WI38 (cell line): ENCODE measurements around the gene TSHZ2.

ENCODE experiments used
- H3K4me3 ChIP-seq: 2 replicates; pipeline ENCODE4 v1.5.1; 2011; ENCODE audit warnings: low read depth, mild to moderate bottlenecking, control low read depth, low read length
- TF ChIP-seq, protein P1 (sequence below): IDR thresholded peaks from 2 replicates; pipeline ENCODE4 v1.5.1; 2012; ENCODE audit warnings: low read depth, mild to moderate bottlenecking, control low read depth, low read length

Gene TSHZ2

DNA sequence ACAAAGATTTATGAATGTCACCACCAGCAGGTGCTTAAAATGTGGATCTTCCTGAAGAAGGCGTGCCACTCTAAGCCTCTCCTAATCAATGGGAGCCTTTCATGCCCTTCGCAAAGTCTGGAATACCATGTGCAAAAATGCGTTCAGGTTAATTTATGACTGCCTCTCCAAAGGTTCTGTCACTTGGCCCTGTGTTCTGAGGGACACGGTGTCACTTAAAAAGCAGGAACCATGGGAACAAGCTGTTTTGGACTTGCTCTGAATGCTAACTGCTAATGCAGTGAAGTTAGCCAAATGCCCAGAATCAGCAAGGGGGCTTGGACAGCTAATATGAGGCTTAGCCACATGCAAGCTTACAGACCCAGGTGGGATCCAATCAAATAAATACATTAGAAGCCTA, 250.3 kb downstream of the TSHZ2 start:
- H3K4me3 ChIP-seq, result no peak overlapping the region
- TF ChIP-seq, protein P1, sequence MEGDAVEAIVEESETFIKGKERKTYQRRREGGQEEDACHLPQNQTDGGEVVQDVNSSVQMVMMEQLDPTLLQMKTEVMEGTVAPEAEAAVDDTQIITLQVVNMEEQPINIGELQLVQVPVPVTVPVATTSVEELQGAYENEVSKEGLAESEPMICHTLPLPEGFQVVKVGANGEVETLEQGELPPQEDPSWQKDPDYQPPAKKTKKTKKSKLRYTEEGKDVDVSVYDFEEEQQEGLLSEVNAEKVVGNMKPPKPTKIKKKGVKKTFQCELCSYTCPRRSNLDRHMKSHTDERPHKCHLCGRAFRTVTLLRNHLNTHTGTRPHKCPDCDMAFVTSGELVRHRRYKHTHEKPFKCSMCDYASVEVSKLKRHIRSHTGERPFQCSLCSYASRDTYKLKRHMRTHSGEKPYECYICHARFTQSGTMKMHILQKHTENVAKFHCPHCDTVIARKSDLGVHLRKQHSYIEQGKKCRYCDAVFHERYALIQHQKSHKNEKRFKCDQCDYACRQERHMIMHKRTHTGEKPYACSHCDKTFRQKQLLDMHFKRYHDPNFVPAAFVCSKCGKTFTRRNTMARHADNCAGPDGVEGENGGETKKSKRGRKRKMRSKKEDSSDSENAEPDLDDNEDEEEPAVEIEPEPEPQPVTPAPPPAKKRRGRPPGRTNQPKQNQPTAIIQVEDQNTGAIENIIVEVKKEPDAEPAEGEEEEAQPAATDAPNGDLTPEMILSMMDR, result no peak

- TF ChIP-seq, protein P1, result no peak
- H3K4me3 ChIP-seq, result no peak overlapping the region
Measured at GRCh38 chr20:53222932-53223331, 250.8 kb downstream of the TSHZ2 start.

- no peak overlapping the region for H3K4me3 ChIP-seq
- TF ChIP-seq, protein P1, result no peak
Measured at GRCh38 chr20:53223626-53224172, 251.5 kb downstream of the TSHZ2 start.

DNA sequence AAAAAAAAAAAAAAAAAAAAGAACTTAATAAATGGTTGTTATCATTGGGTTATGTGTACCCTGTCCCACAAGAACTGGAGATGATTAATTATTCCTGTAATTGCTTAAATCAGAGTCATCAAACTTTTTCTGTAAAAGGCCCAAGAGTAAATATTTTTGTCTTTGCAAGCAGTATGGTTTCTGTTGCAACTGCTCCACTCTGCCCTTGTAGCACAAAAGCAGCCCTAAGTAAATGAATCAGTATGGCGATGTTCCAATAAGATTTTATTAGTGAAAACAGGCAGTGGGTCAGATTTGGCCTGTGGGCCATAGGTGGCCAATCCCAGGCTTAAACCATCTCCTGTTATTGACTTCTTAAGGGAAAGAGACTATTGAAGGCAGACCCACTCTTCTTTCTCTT, 252.7 kb downstream of the TSHZ2 start:
- TF ChIP-seq, protein P1, result no peak
- no peak overlapping the region for H3K4me3 ChIP-seq

GRCh38 chr20:53226826-53227225, 254.7 kb downstream of the TSHZ2 start:
- TF ChIP-seq, protein P1, result no peak
- H3K4me3 ChIP-seq, result no peak overlapping the region

GRCh38 chr20:53227523-53227922, 255.4 kb downstream of the TSHZ2 start:
- TF ChIP-seq, protein P1, result no peak
- H3K4me3 ChIP-seq, result no peak overlapping the region

DNA sequence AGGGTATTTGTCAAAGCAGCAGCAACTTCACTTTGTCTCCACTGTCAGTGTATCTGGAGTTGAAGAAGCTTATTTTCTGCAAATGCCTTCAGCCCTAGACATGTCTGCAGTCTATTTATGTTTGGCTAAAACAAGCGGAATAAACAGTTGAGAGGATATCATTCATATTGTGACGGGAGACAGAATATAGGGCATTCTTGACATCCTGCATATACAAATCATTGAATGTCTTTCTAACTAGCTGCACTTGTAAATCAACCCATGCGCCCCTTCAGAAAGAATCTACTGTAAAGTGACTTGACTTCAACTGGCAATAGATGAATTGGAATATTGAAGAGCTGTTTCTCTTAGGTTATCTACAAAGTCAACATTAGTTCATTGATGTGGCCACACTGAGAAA, 258.9 kb downstream of the TSHZ2 start:
- TF ChIP-seq, protein P1, result no peak
- no peak overlapping the region for H3K4me3 ChIP-seq
